DND-41 (cell line): ENCODE measurements around the gene LRRC74B.

Experiments used
- ATAC-seq: fragments of 200-7000 bp; cut with Tn5 transposase; 3 replicates; pipeline ENCODE4 v1.9.1; 2021; ENCODE audit warnings: low read depth; ENCODE audit not compliant: insufficient read depth
- DNase-seq: peaks from one replicate; pipeline ENCODE4 v3.0.0-alpha.2; 2020
- H2AFZ ChIP-seq: 2 replicates; pipeline ENCODE4 v1.6.0; 2012; ENCODE audit warnings: low read depth, low read length
- H3K27ac ChIP-seq: 2 replicates; pipeline ENCODE4 v1.5.1; 2012; ENCODE audit warnings: low read length, inconsistent platforms
- H3K27me3 ChIP-seq: fragments of 200-600 bp; sonication (generic); 2 replicates; pipeline ENCODE4 v1.6.0; 2012; ENCODE audit warnings: low read length, mild to moderate bottlenecking, inconsistent platforms; ENCODE audit not compliant: insufficient read depth, poor library complexity
- H3K36me3 ChIP-seq: 2 replicates; pipeline ENCODE4 v1.5.1; 2012; ENCODE audit warnings: low read length, inconsistent platforms; ENCODE audit not compliant: insufficient read depth
- H3K4me1 ChIP-seq: 2 replicates; pipeline ENCODE4 v1.5.1; 2012; ENCODE audit warnings: mild to moderate bottlenecking, low read length; ENCODE audit not compliant: insufficient read depth
- H3K4me2 ChIP-seq: 2 replicates; pipeline ENCODE4 v1.6.0; 2012; ENCODE audit warnings: mild to moderate bottlenecking, moderate library complexity, low read length, inconsistent platforms; ENCODE audit not compliant: insufficient read depth
- H3K4me3 ChIP-seq, 2 experiments: fragments of 200-600 bp in 1 of 2; shearing (Covaris generic) in 1 of 2; 2 replicates each; pipeline ENCODE4 v1.5.1; 2012 to 2016; ENCODE audit warnings: inconsistent platforms in 2 of 2, low read length in 2 of 2, mild to moderate bottlenecking in 2 of 2, low read depth in 1 of 2, moderate library complexity in 1 of 2
- H3K79me2 ChIP-seq: 2 replicates; pipeline ENCODE4 v1.6.0; 2012; ENCODE audit warnings: low read length, inconsistent platforms; ENCODE audit not compliant: insufficient read depth
- H3K9ac ChIP-seq: 2 replicates; pipeline ENCODE4 v1.6.0; 2012; ENCODE audit warnings: low read depth, mild to moderate bottlenecking, inconsistent platforms, low read length, moderate library complexity
- H3K9me3 ChIP-seq: 2 replicates; pipeline ENCODE4 v1.5.1; 2012; ENCODE audit warnings: low read length, moderate library complexity, mild to moderate bottlenecking, inconsistent platforms; ENCODE audit not compliant: insufficient read depth, severe bottlenecking
- H4K20me1 ChIP-seq: 2 replicates; pipeline ENCODE4 v1.6.0; 2012; ENCODE audit warnings: low read length; ENCODE audit not compliant: insufficient read depth
- CTCF ChIP-seq: IDR thresholded peaks from 2 replicates; pipeline ENCODE4 v1.5.1; 2012; ENCODE audit warnings: borderline replicate concordance, low read length, moderate library complexity, mild to moderate bottlenecking; ENCODE audit not compliant: poor library complexity, severe bottlenecking; ENCODE audit errors: extremely low read depth
- EZH2 ChIP-seq: IDR thresholded peaks from 3 replicates; pipeline ENCODE4 v1.6.1; 2012; ENCODE audit warnings: borderline replicate concordance, low read depth, mild to moderate bottlenecking, moderate library complexity, low read length, inconsistent platforms; ENCODE audit not compliant: severe bottlenecking

LRRC74B gene

GRCh38 chr22:21073023-21073422 is 27.3 kb downstream of the LRRC74B start:
- Histone ChIP-seq H3K9me3 (no peaks in the 10 kb centered on the region), H2AFZ (no peak overlapping the region), H3K27ac (no peak overlapping the region), H3K27me3 (peaks cover 3% of the 10 kb centered on the region), H3K9ac (no peak overlapping the region), H3K4me1 (no peaks in the 10 kb centered on the region), H3K36me3 (no peaks in the 10 kb centered on the region), H3K4me3 (no peak overlapping the region), H3K79me2 (no peaks in the 10 kb centered on the region), H4K20me1 (no peaks in the 10 kb centered on the region), H3K4me2 (no peak overlapping the region)
- no peak for TF ChIP-seq EZH2
- TF ChIP-seq CTCF = no peak
- DNase-seq = no peak
- no peak for ATAC-seq

GRCh38 chr22:21073482-21073881 is 27.7 kb downstream of the LRRC74B start:
- H3K9me3 ChIP-seq = no peaks in the 10 kb centered on the region
- no peaks in the 10 kb centered on the region for H4K20me1 ChIP-seq
- no peak overlapping the region for H2AFZ ChIP-seq
- no peak overlapping the region for H3K9ac ChIP-seq
- no peak overlapping the region for H3K27ac ChIP-seq
- no peak overlapping the region for H3K4me2 ChIP-seq
- H3K4me3 ChIP-seq = no peak overlapping the region
- DNase-seq (no peak), ATAC-seq (no peak)
- H3K79me2 ChIP-seq = no peaks in the 10 kb centered on the region
- TF ChIP-seq EZH2 = no peak
- TF ChIP-seq CTCF = no peak
- no peaks in the 10 kb centered on the region for H3K4me1 ChIP-seq
- peaks cover 3% of the 10 kb centered on the region for H3K27me3 ChIP-seq
- H3K36me3 ChIP-seq = no peaks in the 10 kb centered on the region

GRCh38 chr22:21074102-21074715 is 28.5 kb downstream of the LRRC74B start:
- TF ChIP-seq CTCF (no peak), EZH2 (no peak)
- no peak overlapping the region for H3K4me3 ChIP-seq
- H4K20me1 ChIP-seq = no peaks in the 10 kb centered on the region
- H3K9me3 ChIP-seq = no peaks in the 10 kb centered on the region
- DNase-seq (no peak), ATAC-seq (no peak)
- H3K27me3 ChIP-seq = no peaks in the 10 kb centered on the region
- no peaks in the 10 kb centered on the region for H3K79me2 ChIP-seq
- H2AFZ ChIP-seq = no peak overlapping the region
- no peak overlapping the region for H3K9ac ChIP-seq
- H3K27ac ChIP-seq = no peak overlapping the region
- H3K4me2 ChIP-seq = no peak overlapping the region
- no peaks in the 10 kb centered on the region for H3K36me3 ChIP-seq
- no peaks in the 10 kb centered on the region for H3K4me1 ChIP-seq
